Stimulated activated CD4-positive, alpha-beta T cell treated with anti-CD3 and anti-CD28 coated beads, Interleukin-2, amount 100 ng/mL, for 4 hours (primary cell): Measurements from ENCODE around the gene FBXO30.

Experiments
- DNase-seq: peaks from one replicate; pipeline ENCODE4 v3.0.0-alpha.2; 2020; ENCODE audit warnings: low read depth

FBXO30 gene

GRCh38 chr6:145755682-145756081 is 58.9 kb downstream of the FBXO30 start:
- no peak for DNase-seq

GRCh38 chr6:145752638-145753037 is 62.0 kb downstream of the FBXO30 start:
- DNase-seq: no peak

GRCh38 chr6:145749632-145750031 is 65.0 kb downstream of the FBXO30 start:
- no peak for DNase-seq

GRCh38 chr6:145745861-145746260 is 68.7 kb downstream of the FBXO30 start:
- DNase-seq: no peak

GRCh38 chr6:145744619-145745018 is 70.0 kb downstream of the FBXO30 start:
- DNase-seq: no peak
